Activated CD4-positive, CD25-positive, alpha-beta regulatory T cell treated with anti-CD3 and anti-CD28 coated beads, Interleukin-2, amount 50 U/mL, for 16 hours (primary cell): ENCODE results near the gene VIPR2.

Experiments
- DNase-seq: peaks from one replicate; pipeline ENCODE4 v3.0.0-alpha.2; 2020; ENCODE audit warnings: low read depth, low spot score

The VIPR2 gene

DNA sequence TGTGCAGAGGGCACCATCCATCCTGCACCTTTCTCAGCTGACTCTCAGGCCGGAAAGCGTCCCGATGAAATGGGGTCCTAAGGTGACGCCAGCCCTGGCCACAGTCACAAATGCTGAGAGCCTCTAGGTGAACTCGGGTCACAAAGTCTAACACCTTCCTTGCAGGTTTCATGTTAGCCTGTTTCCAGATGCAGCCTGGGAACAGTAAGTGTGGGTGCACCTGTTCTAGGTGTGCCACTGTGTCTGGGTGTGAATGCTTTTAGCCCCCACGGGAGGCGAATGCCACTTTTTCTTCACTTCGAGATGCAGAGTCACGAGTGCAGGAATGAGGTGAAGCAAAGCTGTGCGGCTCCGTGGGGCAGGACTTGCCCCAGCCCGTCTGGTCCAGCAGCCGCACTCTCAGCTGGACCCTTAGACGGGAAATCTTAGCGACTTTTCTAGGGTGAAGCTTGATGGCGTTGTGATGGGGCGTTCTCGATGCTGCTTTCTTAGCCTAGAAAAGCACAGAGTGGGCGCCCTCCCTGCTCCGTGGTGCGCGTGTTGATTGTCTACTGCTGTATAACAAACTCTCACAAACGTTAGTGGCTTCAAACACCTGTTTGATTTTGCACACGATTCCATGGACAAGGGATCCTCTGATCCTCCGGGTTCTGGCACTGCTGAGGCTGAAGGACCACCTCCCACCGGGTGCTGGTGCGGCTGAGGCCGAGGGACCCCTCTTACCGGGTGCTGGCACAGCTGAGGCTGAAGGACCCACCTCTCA lies 13.6 kb upstream of the VIPR2 start:
- no peak for DNase-seq

DNA sequence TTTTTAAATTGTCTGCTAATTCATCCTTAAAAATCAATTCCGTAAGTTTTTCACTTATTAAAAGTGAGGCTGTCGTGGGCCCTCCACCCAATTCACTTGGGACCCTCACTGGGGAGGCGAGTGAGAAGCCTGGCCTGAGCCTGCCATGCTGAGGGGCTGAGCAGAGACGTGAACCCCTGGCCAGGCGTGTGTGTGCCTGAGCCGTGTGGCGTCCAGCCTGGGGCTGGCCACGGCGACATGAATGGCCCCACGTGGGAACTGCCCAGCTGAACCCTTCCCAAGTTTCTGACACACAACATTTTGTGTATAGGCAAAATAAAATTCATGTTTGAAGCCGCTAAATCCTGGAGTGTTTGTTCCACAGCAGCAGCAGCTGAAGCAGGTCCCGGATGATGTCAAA lies 13.0 kb upstream of the VIPR2 start:
- no peak for DNase-seq

DNA sequence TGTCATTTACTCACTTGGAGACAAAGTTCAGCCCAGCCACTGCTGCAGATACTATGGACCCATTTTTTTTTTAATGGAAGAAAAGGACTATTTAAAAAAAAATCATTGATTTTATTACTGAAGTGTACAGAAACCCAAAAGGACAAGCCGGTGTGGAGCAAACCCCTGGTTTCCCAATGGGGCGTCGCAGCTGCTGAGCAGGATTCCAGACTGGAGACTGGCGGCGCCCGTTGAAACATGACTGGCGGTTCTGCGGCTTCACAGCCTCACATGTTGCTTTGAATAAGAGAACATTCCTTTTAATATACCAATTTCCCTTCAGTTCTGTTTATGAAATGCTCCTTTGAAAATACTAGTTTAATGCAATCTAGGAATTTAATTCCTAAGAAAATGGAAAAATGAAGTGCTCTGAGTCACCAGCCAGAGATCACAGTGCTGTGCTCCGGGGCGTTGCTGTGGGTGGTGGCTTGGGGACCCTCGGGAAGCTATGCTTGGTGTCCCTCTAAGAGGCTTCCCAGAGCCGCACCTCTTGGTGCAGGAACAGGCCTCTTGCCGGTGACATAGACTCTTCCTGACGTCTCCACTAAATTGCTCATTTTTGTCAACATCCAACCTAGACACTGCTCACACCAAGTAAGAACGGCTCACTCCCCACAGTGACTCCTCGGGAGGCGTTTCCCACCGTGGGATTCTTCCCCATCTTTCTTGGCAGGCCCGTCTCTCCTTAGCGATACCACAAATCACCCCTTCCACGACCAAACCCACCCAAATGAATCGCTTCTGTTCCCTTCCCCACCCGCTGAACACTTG lies 12.0 kb upstream of the VIPR2 start:
- no peak for DNase-seq

DNA sequence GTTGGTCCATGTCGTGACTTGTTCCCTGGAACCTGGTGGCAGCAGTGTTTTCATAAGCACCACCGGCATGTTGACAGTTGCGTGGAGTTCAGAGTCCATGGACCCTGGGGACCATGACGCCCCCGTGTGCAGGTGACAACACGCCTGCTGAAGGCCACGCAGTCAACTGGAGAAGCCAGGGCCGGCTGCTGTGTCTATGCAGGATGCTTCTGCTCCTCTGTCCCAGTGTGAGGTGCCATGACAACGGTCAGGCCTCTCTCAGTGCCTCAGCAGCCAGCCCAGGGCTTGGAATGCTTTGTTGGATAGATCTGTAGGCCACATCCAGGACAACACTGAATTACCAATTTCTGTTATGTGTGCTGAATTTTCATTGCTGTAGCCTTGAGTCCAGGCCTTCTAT lies 10.7 kb upstream of the VIPR2 start:
- no peak for DNase-seq

DNA sequence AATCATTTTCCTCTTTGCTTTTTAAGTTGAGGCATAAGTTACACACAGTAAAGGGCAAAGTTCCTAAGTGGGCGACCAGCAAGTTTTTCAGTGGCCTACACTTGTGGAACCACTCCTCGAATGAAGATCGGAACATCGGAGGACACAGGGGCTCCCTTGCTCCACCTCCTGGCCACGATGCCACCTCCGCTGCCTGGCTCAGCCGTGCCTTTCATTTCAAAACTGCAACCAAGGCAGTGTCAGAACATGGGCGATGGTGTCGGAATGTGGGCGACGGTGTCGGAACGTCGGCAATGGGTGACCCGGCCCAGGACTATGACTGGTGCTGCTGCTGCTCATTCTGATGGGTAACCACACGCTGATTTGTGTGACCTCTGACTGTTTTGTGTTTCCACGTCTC lies 9.6 kb upstream of the VIPR2 start:
- DNase-seq, result no peak

DNA sequence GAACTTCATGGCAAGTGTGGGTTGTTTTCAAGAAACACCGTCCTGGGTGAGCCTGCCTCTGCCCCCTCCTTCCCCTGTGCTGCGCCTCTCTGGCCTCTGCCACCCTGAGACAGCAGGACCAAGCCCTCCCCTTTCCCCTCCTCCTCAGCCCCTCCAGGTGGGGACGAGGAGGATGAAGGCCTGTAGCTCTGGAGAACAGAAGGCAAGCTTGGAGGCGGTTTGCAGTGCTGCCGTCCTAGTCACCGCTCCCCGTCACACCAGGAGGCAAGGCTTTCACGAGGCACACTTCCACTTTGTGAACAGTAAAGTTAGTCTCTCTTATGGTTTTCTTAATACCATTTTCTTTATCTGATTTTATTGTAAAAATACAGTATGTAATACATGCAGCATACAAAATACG lies 8.8 kb upstream of the VIPR2 start:
- DNase-seq, result no peak

DNA sequence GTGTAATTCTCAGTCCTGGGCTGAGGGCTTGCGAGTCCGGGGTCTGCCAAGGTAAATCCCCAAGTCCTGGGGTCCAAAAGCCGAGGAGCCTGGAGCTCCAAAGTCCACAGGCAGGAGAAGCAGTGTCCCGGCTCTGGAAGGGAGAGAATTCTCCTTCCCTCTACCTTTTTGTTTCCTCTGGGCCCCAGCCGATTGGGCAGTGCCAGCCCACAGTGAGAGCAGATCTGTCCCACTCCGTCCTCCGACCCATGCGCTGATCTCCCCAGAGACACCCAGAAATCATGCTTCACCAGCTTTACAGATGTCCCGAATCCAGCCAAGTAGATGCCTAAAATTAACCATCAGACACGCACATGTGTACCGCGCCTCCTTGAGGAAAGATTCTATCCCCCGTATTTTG lies 8.1 kb upstream of the VIPR2 start:
- DNase-seq, result no peak

DNA sequence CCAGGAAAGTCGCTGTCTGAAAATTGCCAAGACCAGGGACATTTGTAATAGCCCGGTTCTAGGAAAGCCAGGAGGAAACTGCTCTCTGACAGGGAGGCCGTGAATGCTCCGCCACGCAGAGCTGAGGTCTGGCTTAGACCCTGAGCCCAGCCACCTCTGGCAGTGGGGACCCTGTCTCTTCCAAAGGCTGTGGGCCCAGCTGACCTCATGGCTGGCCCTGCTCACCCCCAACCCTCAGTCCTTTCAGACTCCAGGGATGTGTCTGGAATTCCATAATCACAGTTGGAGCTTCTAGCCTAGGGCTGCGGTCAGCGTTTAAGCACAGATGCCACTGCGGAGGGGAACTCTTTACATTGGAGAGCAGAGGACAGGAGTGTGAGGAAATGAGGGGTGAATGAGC lies 6.6 kb upstream of the VIPR2 start:
- no peak for DNase-seq

DNA sequence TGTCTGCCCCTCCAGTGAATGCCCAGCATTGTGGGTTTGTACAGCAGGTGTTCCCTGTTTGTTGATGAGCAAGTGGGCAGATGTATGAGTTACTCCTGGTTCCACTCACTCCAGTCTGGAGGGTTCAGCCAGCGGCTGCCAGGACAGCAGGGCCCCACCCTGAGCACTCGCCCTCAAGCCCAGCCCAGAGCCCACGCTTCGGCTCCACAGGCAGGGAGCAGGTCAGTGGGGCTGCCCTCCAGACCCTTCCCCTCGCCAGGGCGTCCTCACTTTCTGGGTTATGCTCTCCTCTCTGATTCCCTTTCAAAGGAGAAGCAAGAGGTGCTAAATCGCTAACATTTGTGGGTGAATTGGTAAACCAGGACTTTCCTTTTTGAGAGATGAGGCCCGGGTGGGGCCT lies 4.8 kb upstream of the VIPR2 start:
- DNase-seq, result no peak

DNA sequence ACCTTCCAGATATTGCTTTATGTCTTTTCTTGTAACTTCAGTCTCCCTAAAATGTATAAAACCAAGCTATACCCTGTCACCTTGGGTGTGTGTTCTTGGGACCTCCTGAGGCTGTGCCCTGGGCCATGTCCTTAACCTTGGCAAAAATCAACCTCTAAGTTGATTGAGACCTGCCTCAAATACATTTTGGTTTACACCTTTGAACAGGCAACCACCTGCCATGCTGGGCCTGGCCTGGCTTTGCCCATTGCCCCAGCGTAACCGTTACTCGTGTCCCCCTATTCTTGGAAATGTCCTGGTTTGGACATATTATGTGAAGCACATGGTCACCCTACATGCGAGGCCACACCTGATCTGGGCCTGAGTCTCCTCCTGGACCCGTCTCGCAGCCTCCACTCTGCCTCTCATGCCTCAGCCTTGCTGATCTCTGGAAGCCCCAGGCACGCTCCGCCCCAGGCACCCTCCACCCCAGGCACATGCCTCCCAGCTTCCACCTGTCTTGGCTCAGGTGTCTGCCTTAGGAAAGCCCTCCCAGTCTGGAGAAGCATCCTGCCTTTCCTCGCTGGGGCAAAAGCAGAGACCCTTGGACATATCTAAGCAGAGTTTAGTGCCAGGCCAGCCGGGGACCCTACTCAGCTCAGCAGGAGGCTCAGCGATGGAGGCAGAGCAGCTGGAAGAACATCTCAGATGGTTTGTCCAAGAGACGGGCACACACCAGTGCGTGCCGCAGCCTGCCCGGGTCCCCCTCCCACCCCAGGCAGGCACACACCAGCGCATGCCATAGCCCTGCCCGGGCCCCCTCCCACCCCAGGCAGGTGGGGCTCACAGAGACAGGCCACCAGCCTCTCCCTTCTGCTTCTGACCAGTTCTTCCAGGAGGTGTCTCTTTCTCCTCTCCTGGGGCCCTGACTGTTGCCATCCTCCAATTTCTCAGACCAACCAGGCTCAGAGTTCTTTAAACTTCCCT lies 4.0 kb upstream of the VIPR2 start:
- no peak for DNase-seq

DNA sequence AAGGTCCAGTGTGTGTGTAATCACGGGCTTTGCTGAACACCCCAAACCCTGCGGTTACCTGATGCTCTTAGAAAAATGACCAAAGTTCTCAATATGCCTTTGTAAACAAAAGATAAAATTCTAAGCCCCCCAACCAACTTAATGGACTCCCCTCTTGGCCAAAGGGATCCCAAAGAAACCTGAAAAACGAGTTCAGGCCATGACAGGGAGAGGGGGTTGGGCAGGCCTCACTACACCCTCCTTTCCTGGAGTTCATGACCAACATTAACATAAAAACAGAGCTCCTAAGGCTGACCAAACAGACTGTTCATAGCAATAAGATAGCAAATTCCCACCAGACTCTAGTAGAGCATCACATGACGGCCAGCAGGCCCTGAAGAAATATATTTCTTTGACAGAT lies 3.0 kb upstream of the VIPR2 start:
- DNase-seq, result no peak

DNA sequence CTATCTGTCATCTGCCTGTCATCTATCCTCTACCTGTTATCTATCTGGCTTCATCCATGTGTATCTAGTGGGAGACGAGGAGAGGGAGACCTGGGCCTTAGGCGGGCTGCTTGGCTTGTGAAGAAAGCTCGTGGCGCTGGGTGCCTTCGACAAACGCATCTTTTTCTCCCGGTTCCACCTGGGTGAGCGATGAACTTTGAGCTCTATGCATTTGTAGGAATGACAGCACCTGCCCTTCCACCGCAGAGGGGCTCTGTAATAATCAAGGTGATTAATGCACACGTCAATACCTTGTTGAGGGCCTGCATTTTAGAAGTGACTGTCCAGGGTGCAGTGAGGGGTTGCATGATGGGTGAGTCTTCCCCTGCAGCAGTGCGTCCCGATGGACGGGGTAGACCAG lies 2.6 kb upstream of the VIPR2 start:
- no peak for DNase-seq

DNA sequence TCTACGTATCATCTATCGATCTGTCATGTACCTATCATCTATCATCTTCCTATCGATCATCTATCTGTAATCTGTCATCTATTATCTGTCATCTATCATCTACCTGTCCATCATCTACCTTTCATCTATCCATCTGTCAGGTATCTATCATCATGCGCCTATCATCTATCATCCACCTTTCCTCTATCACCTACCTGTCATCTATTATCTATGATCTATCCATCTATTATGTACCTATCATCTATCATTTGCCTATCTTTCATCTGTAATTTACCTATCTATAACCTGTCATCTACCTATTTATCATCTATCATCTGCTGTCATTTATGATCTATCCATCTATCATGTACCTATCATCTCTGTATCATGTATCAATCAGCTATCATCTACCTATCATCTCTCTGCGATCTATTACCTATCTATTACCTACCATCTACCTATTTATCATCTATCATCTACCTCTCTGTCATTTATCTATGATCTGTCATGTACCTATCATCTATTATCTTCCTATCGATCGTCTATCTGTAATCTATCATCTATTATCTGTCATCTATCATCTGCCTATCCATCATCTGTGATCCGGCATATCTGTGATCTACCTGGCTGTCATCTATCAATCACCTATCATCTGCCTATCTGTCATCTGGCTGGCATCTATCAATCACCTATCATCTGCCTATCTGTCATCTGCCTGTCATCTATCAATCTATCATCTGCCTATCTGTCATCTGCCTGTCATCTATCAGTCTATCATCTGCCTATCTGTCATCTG lies 1.6 kb upstream of the VIPR2 start:
- no peak for DNase-seq

DNA sequence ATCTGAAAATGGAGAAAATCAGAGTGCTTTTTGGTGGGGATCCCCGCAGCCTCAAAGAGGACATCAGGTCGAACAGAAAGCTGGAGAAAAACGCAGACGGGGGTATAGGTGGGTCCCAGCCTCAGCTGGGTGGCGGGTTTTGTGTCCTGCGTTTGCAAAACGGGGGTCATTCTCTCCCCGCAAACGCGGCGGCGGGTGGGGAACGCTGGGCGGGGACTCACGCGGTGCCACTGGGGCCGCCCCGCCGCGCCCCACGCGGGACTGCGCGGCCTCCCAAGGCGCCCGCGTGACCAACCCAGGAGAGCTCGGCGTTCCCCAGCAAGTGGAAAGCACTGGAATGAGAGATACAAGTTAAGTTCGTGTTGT lies 806 bp upstream of the VIPR2 start:
- DNase-seq, result no peak

DNA sequence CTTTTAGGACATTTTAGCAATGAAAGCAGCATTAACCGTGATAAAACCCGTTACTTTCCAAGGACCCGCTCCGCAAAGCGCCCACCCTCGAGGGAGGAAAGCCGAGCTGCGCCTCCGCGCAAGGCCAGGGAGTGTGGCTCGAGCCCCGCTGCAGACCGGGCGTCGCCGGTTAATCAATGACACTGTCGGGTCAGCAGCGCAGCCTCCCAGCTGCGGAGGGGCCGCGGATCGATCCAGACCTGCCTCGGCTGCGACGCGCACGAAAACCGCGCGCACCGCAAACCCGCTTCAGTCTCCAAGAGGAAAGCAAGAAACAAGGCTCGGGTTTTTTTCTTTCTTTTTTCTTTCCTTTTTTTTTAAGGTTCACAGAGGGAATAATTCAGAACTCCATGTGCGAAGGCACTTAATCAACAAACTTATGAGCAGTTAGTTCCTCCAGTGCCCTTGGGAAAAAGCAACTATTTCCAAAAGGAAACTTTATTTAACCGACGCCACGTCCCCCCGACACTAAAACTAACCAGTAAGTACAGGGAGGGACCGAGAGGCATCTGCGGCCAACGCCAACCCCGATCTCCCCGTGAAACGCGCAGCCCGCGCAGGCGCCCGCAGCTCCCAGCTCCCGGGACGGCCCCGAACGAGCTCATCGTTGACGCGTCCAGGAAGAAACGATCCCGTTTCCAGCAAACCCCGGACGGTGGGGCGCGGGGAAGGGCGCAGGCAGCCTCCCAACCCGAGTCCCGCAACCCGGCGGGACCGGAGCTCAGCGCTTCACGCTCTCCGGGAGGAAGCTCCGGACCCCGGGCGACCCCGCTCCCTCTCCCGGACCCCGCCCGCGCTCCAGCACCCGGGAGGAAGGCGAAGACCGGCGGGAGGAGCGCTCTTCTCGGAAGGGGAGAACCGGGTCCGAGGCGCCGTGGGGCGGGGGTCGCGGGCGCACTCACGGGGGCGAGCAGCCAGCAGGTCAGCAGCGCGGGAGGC lies 598 bp downstream of the VIPR2 start:
- DNase-seq, result no peak

DNA sequence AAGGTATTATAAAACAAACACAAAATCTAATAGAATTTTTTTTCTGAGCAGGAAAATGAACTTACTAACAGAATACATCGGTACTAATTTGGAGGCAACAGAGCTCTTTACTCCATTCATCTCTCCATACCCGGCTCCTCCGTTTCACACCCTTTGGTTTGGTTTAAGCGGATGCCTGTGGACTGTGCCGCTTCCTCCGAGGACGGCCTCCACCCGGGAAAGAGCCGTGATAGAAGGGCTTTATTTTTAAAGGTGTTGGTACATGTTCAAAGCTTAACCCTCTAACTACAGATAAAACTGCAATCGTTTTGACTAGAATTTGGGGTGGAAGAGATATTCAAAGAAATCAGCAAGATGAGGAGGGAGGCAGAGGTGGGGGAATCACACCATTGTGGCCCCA lies 1.9 kb downstream of the VIPR2 start:
- no peak for DNase-seq

DNA sequence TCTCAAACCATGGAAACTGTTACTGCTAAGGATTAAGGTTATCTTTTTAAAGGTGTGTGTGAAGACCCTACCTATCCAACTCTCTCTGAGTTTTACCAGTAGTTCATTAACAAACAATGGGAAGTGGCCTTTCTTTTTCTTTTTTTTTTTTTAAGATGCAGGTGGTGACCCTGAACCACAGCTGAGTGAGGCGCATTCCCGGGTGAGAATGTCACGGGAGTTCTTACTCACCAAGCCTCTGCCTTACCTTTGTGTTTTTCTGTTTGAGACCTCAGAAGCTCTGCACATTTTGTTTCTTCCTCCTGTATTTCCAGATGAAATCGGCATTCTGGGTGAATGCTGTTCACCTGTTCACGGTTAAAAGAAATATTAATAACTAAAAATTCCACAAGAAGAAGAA lies 2.5 kb downstream of the VIPR2 start:
- no peak for DNase-seq

DNA sequence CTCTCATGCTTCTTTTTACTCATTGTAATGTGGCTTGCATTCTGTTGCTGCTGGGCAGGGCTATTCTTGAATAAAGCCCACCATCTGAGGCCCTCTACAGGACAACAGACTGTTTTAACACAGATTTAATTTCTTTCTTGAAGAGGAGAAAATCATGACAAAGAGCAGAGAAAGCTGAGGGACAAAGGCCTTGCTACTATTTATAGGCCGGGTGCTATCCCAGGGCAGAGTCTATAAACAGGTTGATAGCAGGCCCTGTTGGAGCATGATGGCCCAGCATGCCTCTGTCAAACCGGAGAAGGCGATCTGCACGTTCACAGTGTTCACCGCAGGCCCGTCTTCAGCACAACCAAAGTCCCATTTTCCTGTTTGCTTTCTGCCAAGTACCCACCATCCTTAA lies 3.0 kb downstream of the VIPR2 start:
- DNase-seq, result no peak

DNA sequence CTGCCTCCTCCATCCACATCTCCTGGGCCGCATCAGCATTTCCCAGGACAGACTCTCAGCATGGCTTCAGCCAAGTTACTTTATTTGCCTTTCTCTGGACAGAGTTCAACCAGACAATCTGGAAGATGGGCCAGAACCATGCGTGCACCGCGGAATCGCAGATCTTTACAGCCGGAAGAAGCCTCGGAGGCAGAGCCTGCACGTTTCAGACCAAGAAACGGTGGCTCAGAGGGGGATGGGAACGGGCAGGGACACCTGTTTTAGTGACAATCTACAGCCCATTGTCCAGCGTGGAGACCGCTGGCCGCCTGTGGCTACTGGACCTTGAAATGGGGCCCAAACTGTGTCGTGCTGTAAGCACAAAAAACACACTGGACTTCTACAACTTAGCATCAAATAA lies 3.5 kb downstream of the VIPR2 start:
- DNase-seq, result no peak

DNA sequence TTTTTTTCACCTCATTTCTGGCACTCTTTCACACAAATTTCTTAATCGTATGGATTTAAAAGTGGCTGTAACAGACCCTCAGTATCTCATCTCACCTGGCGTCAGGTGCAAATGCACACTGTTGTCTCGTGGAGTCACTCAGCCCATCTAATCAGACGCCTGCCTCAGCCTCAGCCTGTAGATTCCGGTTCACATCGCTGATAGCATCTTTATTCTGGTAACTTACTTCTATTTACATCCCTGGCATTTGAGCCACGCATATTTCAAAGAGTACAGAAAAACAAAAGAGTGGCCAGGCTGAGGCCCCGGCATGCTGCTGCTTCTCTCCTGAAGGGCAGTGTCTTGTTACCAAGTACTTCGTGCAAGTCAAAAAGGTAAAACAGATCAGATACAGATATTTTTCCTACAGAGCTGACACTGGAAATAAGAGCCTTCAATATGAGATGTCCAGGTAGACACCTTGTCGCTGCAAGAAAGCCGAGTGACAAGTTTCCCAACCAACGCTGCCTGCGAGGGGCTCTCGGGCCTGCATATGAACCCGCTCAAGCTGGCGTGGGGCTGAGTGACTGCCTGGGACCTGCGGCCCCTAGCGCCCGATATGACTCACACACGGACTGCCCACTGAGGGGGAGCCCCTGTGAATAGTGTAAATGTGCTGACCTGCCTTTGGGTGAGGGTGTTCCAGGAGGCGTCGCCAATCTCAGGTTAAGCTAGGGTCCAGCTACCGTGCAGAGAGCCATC lies 4.3 kb downstream of the VIPR2 start:
- DNase-seq, result no peak
